IMR-90 (cell line): ENCODE results near the gene EIF2B4. TPM values are rescaled to one million over a fixed set of nuclear protein-coding genes. Genes with fewer than 3 reads are reported as not detected.

Experiments
- polyA plus RNA-seq, 3 experiments: library from polyadenylated mRNA; depleted of rRNA; stranded (reverse); fragments of >200 nt; gene quantifications; 2 replicates each; pipeline ENCODE4 v1.2.3, GENCODE V29; 2012; ENCODE audit warnings: low replicate concordance in 1 of 3
- total RNA-seq: library from RNA; depleted of rRNA; stranded (reverse); fragments of >200 nt; gene quantifications from 2 replicates; pipeline ENCODE4 v1.2.3, GENCODE V29; 2012; rRNA removed

EIF2B4 gene
- total and polyA plus RNA-seq, 2 of the 4 experiments (the other 2 are of a cell fraction) = 40.3 to 47.9 TPM

Other genes starting within 250 kb of the EIF2B4 start
- gene ABHD1, start 246.5 kb downstream of the EIF2B4 start, total RNA-seq = not detected in 2 replicates
- 0.14 and 0.24 TPM in 2 replicates for gene ABHD1, start 246.5 kb downstream of the EIF2B4 start, polyA plus RNA-seq (2012; rRNA removed)
- gene PREB, start 235.7 kb downstream of the EIF2B4 start, total RNA-seq = 36.1 and 38.9 TPM in 2 replicates
- gene PREB, start 235.7 kb downstream of the EIF2B4 start, polyA plus RNA-seq (2012; rRNA removed) = 49.0 and 52.2 TPM in 2 replicates
- gene PRR30, start 230.9 kb downstream of the EIF2B4 start, total RNA-seq = not detected in 2 replicates
- gene PRR30, start 230.9 kb downstream of the EIF2B4 start, polyA plus RNA-seq (2012; rRNA removed) = not detected in 2 replicates
- not detected in 2 replicates for gene TCF23, start 221.3 kb downstream of the EIF2B4 start, total RNA-seq
- not detected in 2 replicates for gene TCF23, start 221.3 kb downstream of the EIF2B4 start, polyA plus RNA-seq (2012; rRNA removed)
- gene ATRAID, start 158.3 kb downstream of the EIF2B4 start, total RNA-seq = 138 and 144 TPM in 2 replicates
- gene ATRAID, start 158.3 kb downstream of the EIF2B4 start, polyA plus RNA-seq (2012; rRNA removed) = 165 and 173 TPM in 2 replicates
- gene SLC5A6, start 158.1 kb downstream of the EIF2B4 start, total RNA-seq = 34.2 and 38.6 TPM in 2 replicates
- gene SLC5A6, start 158.1 kb downstream of the EIF2B4 start, polyA plus RNA-seq (2012; rRNA removed) = 28.8 and 30.6 TPM in 2 replicates
- gene CAD, start 153.0 kb downstream of the EIF2B4 start, total RNA-seq = 12.9 and 17.8 TPM in 2 replicates
- gene CAD, start 153.0 kb downstream of the EIF2B4 start, polyA plus RNA-seq (2012; rRNA removed) = 38.7 and 45.8 TPM in 2 replicates
- under 0.01 TPM in 1 of 2 replicates, not detected in the other for gene SLC30A3, start 107.3 kb downstream of the EIF2B4 start, total RNA-seq
- 0.15 and 0.17 TPM in 2 replicates for gene SLC30A3, start 107.3 kb downstream of the EIF2B4 start, polyA plus RNA-seq (2012; rRNA removed)
- not detected in 2 replicates for gene DNAJC5G, start 94.9 kb downstream of the EIF2B4 start, total RNA-seq
- not detected in 2 replicates for gene DNAJC5G, start 94.9 kb downstream of the EIF2B4 start, polyA plus RNA-seq (2012; rRNA removed)
- gene TRIM54, start 87.9 kb downstream of the EIF2B4 start, total RNA-seq = under 0.01 TPM in 1 of 2 replicates, not detected in the other
- gene TRIM54, start 87.9 kb downstream of the EIF2B4 start, polyA plus RNA-seq (2012; rRNA removed) = 0.07 and 0.15 TPM in 2 replicates
- not detected in 2 replicates for gene UCN, start 61.9 kb downstream of the EIF2B4 start, total RNA-seq
- gene UCN, start 61.9 kb downstream of the EIF2B4 start, polyA plus RNA-seq (2012; rRNA removed) = 0.22 and 0.30 TPM in 2 replicates
- gene MPV17, start 47.2 kb downstream of the EIF2B4 start, total RNA-seq = 70.4 and 80.5 TPM in 2 replicates
- 160 and 164 TPM in 2 replicates for gene MPV17, start 47.2 kb downstream of the EIF2B4 start, polyA plus RNA-seq (2012; rRNA removed)
- gene GTF3C2, start 13.6 kb downstream of the EIF2B4 start, total RNA-seq = 23.1 and 25.5 TPM in 2 replicates
- 36.9 and 37.7 TPM in 2 replicates for gene GTF3C2, start 13.6 kb downstream of the EIF2B4 start, polyA plus RNA-seq (2012; rRNA removed)
- 130 and 131 TPM in 2 replicates for gene SNX17, start 278 bp upstream of the EIF2B4 start, total RNA-seq
- gene SNX17, start 278 bp upstream of the EIF2B4 start, polyA plus RNA-seq (2012; rRNA removed) = 100.0 and 102 TPM in 2 replicates
- gene ZNF513, start 10.4 kb upstream of the EIF2B4 start, total RNA-seq = 3.1 and 3.4 TPM in 2 replicates
- gene ZNF513, start 10.4 kb upstream of the EIF2B4 start, polyA plus RNA-seq (2012; rRNA removed) = 23.5 and 23.7 TPM in 2 replicates
- 95.9 and 99.2 TPM in 2 replicates for gene PPM1G, start 39.3 kb upstream of the EIF2B4 start, total RNA-seq
- 55.9 and 57.6 TPM in 2 replicates for gene PPM1G, start 39.3 kb upstream of the EIF2B4 start, polyA plus RNA-seq (2012; rRNA removed)
- 107 and 120 TPM in 2 replicates for gene NRBP1, start 58.3 kb upstream of the EIF2B4 start, total RNA-seq
- gene NRBP1, start 58.3 kb upstream of the EIF2B4 start, polyA plus RNA-seq (2012; rRNA removed) = 150 and 155 TPM in 2 replicates
- not detected in 2 replicates for gene KRTCAP3, start 72.0 kb upstream of the EIF2B4 start, total RNA-seq
- gene KRTCAP3, start 72.0 kb upstream of the EIF2B4 start, polyA plus RNA-seq (2012; rRNA removed) = 1.1 and 1.5 TPM in 2 replicates
- 23.1 and 25.5 TPM in 2 replicates for gene IFT172, start 119.4 kb upstream of the EIF2B4 start, total RNA-seq
- gene IFT172, start 119.4 kb upstream of the EIF2B4 start, polyA plus RNA-seq (2012; rRNA removed) = 17.2 and 18.8 TPM in 2 replicates
- 7.3 and 7.5 TPM in 2 replicates for gene FNDC4, start 124.9 kb upstream of the EIF2B4 start, total RNA-seq
- gene FNDC4, start 124.9 kb upstream of the EIF2B4 start, polyA plus RNA-seq (2012; rRNA removed) = 11.1 and 12.0 TPM in 2 replicates
- gene GCKR, start 126.5 kb upstream of the EIF2B4 start, total RNA-seq = under 0.01 TPM in 1 of 2 replicates, not detected in the other
- gene GCKR, start 126.5 kb upstream of the EIF2B4 start, polyA plus RNA-seq (2012; rRNA removed) = 0.41 and 0.55 TPM in 2 replicates
- gene ZNF512, start 212.7 kb upstream of the EIF2B4 start, total RNA-seq = 32.2 and 56.5 TPM in 2 replicates
- 17.0 and 25.8 TPM in 2 replicates for gene ZNF512, start 212.7 kb upstream of the EIF2B4 start, polyA plus RNA-seq (2012; rRNA removed)